Body of pancreas (tissue), 4 donors: Measurements from ENCODE around the gene PPIC. TPM values are rescaled to one million over a fixed set of nuclear protein-coding genes. Genes with fewer than 3 reads are reported as not detected.
A peak's percentile ranks its signal among the peaks of the same experiment; 100 is the strongest.

Experiments used
- ATAC-seq: fragments of 150-250 bp; one replicate; pipeline ENCODE4 v1.9.1; 2016
- DNase-seq, 4 donors: peaks; one replicate each; pipeline ENCODE4 v3.0.0-alpha.2; 2019
- H3K27ac ChIP-seq, 4 donors: fragments of 200-600 bp; sonication (generic); 1 replicate in 3 of 4; 2 replicates in 1 of 4; pipeline versions ENCODE4 v1.5.1 to v1.6.1; 2016 to 2019; ENCODE audit warnings: mild to moderate bottlenecking in 1 of 4, mixed read lengths in 1 of 4, moderate library complexity in 1 of 4
- H3K27me3 ChIP-seq, 2 donors: fragments of 200-600 bp; sonication (generic); one replicate each; pipeline ENCODE4 v1.6.0; 2016; ENCODE audit warnings: mild to moderate bottlenecking in 1 of 2
- H3K36me3 ChIP-seq, 2 donors: fragments of 200-600 bp; sonication (generic); replicated peaks in 1 of 2; 2 replicates each; pipeline ENCODE4 v1.5.1; 2016; ENCODE audit warnings: low read depth in 2 of 2; ENCODE audit not compliant: insufficient read depth in 1 of 2
- H3K4me1 ChIP-seq: fragments of 200-600 bp; sonication (generic); one replicate; pipeline ENCODE4 v1.6.0; 2016
- H3K4me3 ChIP-seq, 2 donors: fragments of 200-600 bp; sonication (generic); 1 replicate in 1 of 2; 2 replicates in 1 of 2; pipeline ENCODE4 v1.5.1; 2016 to 2019
- H3K9me3 ChIP-seq, 3 donors: fragments of 200-600 bp; sonication (generic); 1 replicate in 2 of 3; 2 replicates in 1 of 3; pipeline ENCODE4 v1.5.1; 2016
- CTCF ChIP-seq, 7 experiments: fragments of 450-650 bp in 4 of 7; fragments of 200-600 bp in 3 of 7; sonication (generic) in 3 of 7; IDR thresholded peaks; one replicate each; pipeline ENCODE4 v1.5.1; 2016 to 2019; ENCODE audit warnings: antibody characterized with exemption in 7 of 7
- POLR2A ChIP-seq, 3 donors: fragments of 450-650 bp; IDR thresholded peaks; one replicate each; pipeline ENCODE4 v1.6.1; 2016; ENCODE audit warnings: antibody characterized with exemption in 3 of 3, mild to moderate bottlenecking in 2 of 3
- WGBS, 2 donors: methylation state at CpG; one replicate each; pipeline ENCODE4 v1.1.5; 2017; 5-methylcytosine and 5-hydroxymethylcytosine counted together
- intact Hi-C: fragments of 100-400 bp; cut with DNase I; formaldehyde crosslinking; loops from one replicate; pipeline ENCODE4 v1.15.1; 2023
- total RNA-seq, 2 donors: library from RNA; depleted of rRNA; stranded (reverse); fragments of >200 nt; gene quantifications; one replicate each; pipeline ENCODE4 v1.1.0, GENCODE V29; 2016

PPIC gene
- total RNA-seq, 2 donors from 2014 or later = 9.6 to 31.0 TPM

GRCh38 chr5:123037104-123037418, 536 bp upstream of the PPIC start:
- DNase-seq (no peak), ATAC-seq (no peak)
- Histone ChIP-seq H3K27ac (peak overlapping the region; percentile 74 to 98 (median 96)), H3K4me3 (peak overlapping the region; percentile 63 to 88), H3K4me1 (peaks cover 23% of the 10 kb centered on the region), H3K9me3 (no peaks in the 10 kb centered on the region), H3K27me3 (no peaks in the 10 kb centered on the region), H3K36me3 (no peaks in the 10 kb centered on the region)
- 1 to 2% methylated on average over 6 to 11 of the region's 11 CpGs for WGBS, 2 donors
- TF ChIP-seq CTCF (IDR thresholded peaks at IDR 0.05) (no peak), POLR2A (IDR thresholded peaks at IDR 0.05) (no peak)
- intact Hi-C loops = no loop called here

GRCh38 chr5:123035918-123036390, 571 bp downstream of the PPIC start:
- H3K4me1 ChIP-seq = peaks cover 23% of the 10 kb centered on the region
- TF ChIP-seq CTCF (IDR thresholded peaks at IDR 0.05) = no peak
- TF ChIP-seq POLR2A (IDR thresholded peaks at IDR 0.05) = no peak
- intact Hi-C loops = no loop called here
- H3K9me3 ChIP-seq = no peaks in the 10 kb centered on the region
- ATAC-seq (peak; percentile 66), DNase-seq (peak; percentile 71 to 74 (median 72))
- WGBS, 2 donors = 0% methylated on average over 6 to 38 of the region's 40 CpGs
- H3K4me3 ChIP-seq = peak overlapping the region; percentile 63 to 88
- no peaks in the 10 kb centered on the region for H3K36me3 ChIP-seq
- H3K27me3 ChIP-seq = no peaks in the 10 kb centered on the region
- peak overlapping the region; percentile 74 to 98 (median 96) for H3K27ac ChIP-seq

GRCh38 chr5:123035360-123035917, 1.1 kb downstream of the PPIC start:
- TF ChIP-seq POLR2A (IDR thresholded peaks at IDR 0.05) (no peak), CTCF (IDR thresholded peaks at IDR 0.05) (no peak)
- peak overlapping the region; percentile 63 to 88 for H3K4me3 ChIP-seq
- intact Hi-C loops = no loop called here
- H3K27me3 ChIP-seq = no peaks in the 10 kb centered on the region
- H3K9me3 ChIP-seq = no peaks in the 10 kb centered on the region
- DNase-seq (peak; percentile 37 to 58 (median 48)), ATAC-seq (no peak)
- WGBS, 2 donors = 1 to 4% methylated on average over 22 to 27 of the region's 27 CpGs
- peak overlapping the region; percentile 74 to 98 (median 96) for H3K27ac ChIP-seq
- H3K4me1 ChIP-seq = peaks cover 23% of the 10 kb centered on the region
- H3K36me3 ChIP-seq = no peaks in the 10 kb centered on the region

- no peak for TF ChIP-seq CTCF (IDR thresholded peaks at IDR 0.05)
- TF ChIP-seq POLR2A (IDR thresholded peaks at IDR 0.05) = no peak
- Histone ChIP-seq H3K27ac (no peak overlapping the region), H3K4me3 (no peak overlapping the region), H3K36me3 (no peaks in the 10 kb centered on the region), H3K9me3 (no peaks in the 10 kb centered on the region), H3K27me3 (no peaks in the 10 kb centered on the region), H3K4me1 (peaks cover 23% of the 10 kb centered on the region)
- no peak for DNase-seq
- WGBS, 2 donors = 77 to 81% methylated on average over 6 of the region's 6 CpGs
- intact Hi-C loops = no loop called here
- ATAC-seq = no peak
These were observed 3.3 kb downstream of the PPIC start for GRCh38 chr5:123033157-123033671.

GRCh38 chr5:123028222-123028621, 8.3 kb downstream of the PPIC start:
- intact Hi-C loops = no loop called here

More at GRCh38 chr5:123028222-123028621, 8.3 kb downstream of the PPIC start:
- Histone ChIP-seq H3K4me3 (no peak overlapping the region), H3K9me3 (no peaks in the 10 kb centered on the region), H3K4me1 (no peaks in the 10 kb centered on the region), H3K36me3 (peaks cover 0 to 10% of the 10 kb centered on the region in 2 donors), H3K27me3 (no peaks in the 10 kb centered on the region), H3K27ac (no peak overlapping the region)
- 80 to 89% methylated on average over 9 of the region's 9 CpGs for WGBS, 2 donors
- no peak for TF ChIP-seq POLR2A (IDR thresholded peaks at IDR 0.05)
- TF ChIP-seq CTCF (IDR thresholded peaks at IDR 0.05) = no peak
- no peak for DNase-seq
- ATAC-seq = no peak
